A549 (cell line): ENCODE data around the gene SLC25A10. TPM values are rescaled to one million over a fixed set of nuclear protein-coding genes. Genes with fewer than 3 reads are reported as not detected.

Experiments used
- ATAC-seq, 2 experiments: fragments of 200-7000 bp in 1 of 2; fragments of >200 bp in 1 of 2; cut with Nextera tagmentation in 1 of 2; cut with Tn5 transposase in 1 of 2; 3 replicates each; pipeline versions ENCODE4 v1.8.0 to v1.9.1; 2018 to 2020; ENCODE audit warnings: mild to moderate bottlenecking in 1 of 2, moderate library complexity in 1 of 2
- CTCF ChIA-PET: fragments of 300-600 bp; sonication (Branson Sonifier 250); formaldehyde crosslinking; extraction: SDS; loops from one replicate; lab custom pipeline; 2021; ENCODE audit warnings: antibody characterized with exemption, inconsistent platforms; lab: Yijun Ruan, JAX
- POLR2A ChIA-PET: fragments of 350-600 bp; formaldehyde crosslinking; extraction: SDS; loops from one replicate; lab custom pipeline; 2021; ENCODE audit warnings: antibody characterized with exemption, inconsistent platforms; lab: Yijun Ruan, JAX
- DNase-seq, 2 experiments: peaks; one replicate each; pipeline versions ENCODE4 v3.0.0 to v3.0.0-alpha.2; 2011 to 2016; ENCODE audit warnings: low read depth in 1 of 2, low spot score in 1 of 2
- FAIRE-seq: peaks from 2 replicates; lab custom pipeline; 2011; peaks lifted over from hg19 to GRCh38; lab: Jason Lieb, UNC
- H3K27ac ChIP-seq, 2 experiments: fragments of >200 bp; sonication (Bioruptor Twin); formaldehyde crosslinking; 3 replicates each; pipeline ENCODE4 v1.5.1; 2016 to 2017
- H3K4me1 ChIP-seq: fragments of >200 bp; sonication (Bioruptor Twin); formaldehyde crosslinking; 3 replicates; pipeline ENCODE4 v1.6.1; 2016
- H3K4me2 ChIP-seq: fragments of >200 bp; sonication (Bioruptor Twin); formaldehyde crosslinking; 3 replicates; pipeline ENCODE4 v1.6.1; 2016
- H3K4me3 ChIP-seq: fragments of >200 bp; sonication (Bioruptor Twin); formaldehyde crosslinking; 3 replicates; pipeline ENCODE4 v1.5.1; 2016
- H3K9me3 ChIP-seq: fragments of >200 bp; sonication (Bioruptor Twin); formaldehyde crosslinking; 3 replicates; pipeline ENCODE4 v1.6.1; 2016
- BHLHE40 ChIP-seq: IDR thresholded peaks from 2 replicates; pipeline ENCODE4 v1.6.1; 2012; ENCODE audit warnings: low read depth, low read length, inconsistent platforms
- ESRRA ChIP-seq: fragments of 150-350 bp; IDR thresholded peaks from 2 replicates; pipeline ENCODE4 v1.6.1; 2014; ENCODE audit warnings: mild to moderate bottlenecking, low read length, borderline replicate concordance
- FOXS1 ChIP-seq: fragments of 250-450 bp; sonication (Bioruptor Pico); IDR thresholded peaks from 2 replicates; pipeline ENCODE4 v1.5.0; 2020; ENCODE audit warnings: mild to moderate bottlenecking, moderate library complexity
- GATA3 ChIP-seq: IDR thresholded peaks from 2 replicates; pipeline ENCODE4 v1.6.1; 2012; ENCODE audit warnings: borderline replicate concordance
- HDAC2 ChIP-seq: fragments of 200-600 bp; sonication (generic); IDR thresholded peaks from 2 replicates; pipeline ENCODE4 v1.6.1; 2016
- HEYL ChIP-seq: fragments of 250-450 bp; sonication (Bioruptor Pico); IDR thresholded peaks from 2 replicates; pipeline ENCODE4 v1.8.0; 2021; ENCODE audit warnings: mild to moderate bottlenecking, moderate library complexity
- HOXA7 ChIP-seq: fragments of 250-450 bp; sonication (Bioruptor Pico); IDR thresholded peaks from 2 replicates; pipeline ENCODE4 v1.5.0; 2020; ENCODE audit warnings: mild to moderate bottlenecking, moderate library complexity
- JUN ChIP-seq, 2 experiments: fragments of >200 bp; sonication (Bioruptor Twin); formaldehyde crosslinking; IDR thresholded peaks; 2 replicates in 1 of 2; 3 replicates in 1 of 2; pipeline ENCODE4 v1.6.1; 2016 to 2017
- KDM1A ChIP-seq: fragments of 200-600 bp; sonication (generic); IDR thresholded peaks from 2 replicates; pipeline ENCODE4 v1.6.1; 2016; ENCODE audit warnings: low read depth, mild to moderate bottlenecking
- MAFK ChIP-seq: fragments of 450-650 bp; IDR thresholded peaks from 2 replicates; pipeline ENCODE4 v1.6.1; 2014; ENCODE audit not compliant: partially characterized antibody
- MAZ ChIP-seq: fragments of 150-350 bp; IDR thresholded peaks from 2 replicates; pipeline ENCODE4 v1.6.1; 2014; ENCODE audit warnings: antibody characterized with exemption, low read depth, low read length, borderline replicate concordance
- POLR2A ChIP-seq: IDR thresholded peaks from 2 replicates; pipeline ENCODE4 v1.6.1; 2012; ENCODE audit warnings: mild to moderate bottlenecking, low read length
- RNF2 ChIP-seq: fragments of 200-600 bp; sonication (generic); IDR thresholded peaks from 2 replicates; pipeline ENCODE4 v1.6.1; 2016; ENCODE audit warnings: low read depth, mild to moderate bottlenecking, antibody characterized with exemption, moderate library complexity, borderline replicate concordance
- SREBF2 ChIP-seq: fragments of 450-650 bp; IDR thresholded peaks from 2 replicates; pipeline ENCODE4 v1.6.1; 2014; ENCODE audit warnings: mild to moderate bottlenecking, moderate library complexity
- TFCP2L1 ChIP-seq: fragments of 250-450 bp; sonication (Bioruptor Pico); IDR thresholded peaks from 2 replicates; pipeline ENCODE4 v1.5.0; 2021; ENCODE audit warnings: mild to moderate bottlenecking
- ZC3H11A ChIP-seq: fragments of 450-650 bp; IDR thresholded peaks from 2 replicates; pipeline ENCODE4 v1.6.1; 2014; ENCODE audit warnings: antibody characterized with exemption, mild to moderate bottlenecking
- ZFP36 ChIP-seq: fragments of 450-650 bp; IDR thresholded peaks from 2 replicates; pipeline ENCODE4 v1.6.1; 2014; ENCODE audit warnings: borderline replicate concordance; ENCODE audit not compliant: partially characterized antibody
- ZNF302 ChIP-seq: fragments of 250-450 bp; sonication (Bioruptor Pico); IDR thresholded peaks from 2 replicates; pipeline ENCODE4 v1.9.0; 2021; ENCODE audit warnings: inconsistent platforms, mild to moderate bottlenecking, moderate library complexity
- WGBS: methylation state at CpG from one replicate; pipeline ENCODE4 v1.1.6; 2017; ENCODE audit errors: missing lambda C conversion rate; 5-methylcytosine and 5-hydroxymethylcytosine counted together
- polyA plus RNA-seq, 4 experiments: library from polyadenylated mRNA; depleted of rRNA in 3 of 4; stranded (reverse); fragments of >200 nt; fragmentation: RNase III in 1 of 4; extraction: RNeasy Plus Mini Kit Qiagen cat#74134 plus additional on column Dnase treatment in 1 of 4; gene quantifications; 2 replicates in 3 of 4; 3 replicates in 1 of 4; pipeline ENCODE4 v1.2.3, GENCODE V29; 2011 to 2017
- TF ChIP-seq, protein P1 (sequence below): IDR thresholded peaks from 2 replicates; pipeline ENCODE4 v1.6.1; 2012
- TF ChIP-seq, protein P2 (sequence below): fragments of 250-450 bp; sonication (Bioruptor Pico); IDR thresholded peaks from 2 replicates; pipeline ENCODE4 v1.5.0; 2020; ENCODE audit warnings: low read depth, mild to moderate bottlenecking, moderate library complexity

The SLC25A10 gene
- polyA plus RNA-seq, 2 of the 4 experiments (the other 2 are of a cell fraction) = 20.0 to 47.0 TPM

DNA sequence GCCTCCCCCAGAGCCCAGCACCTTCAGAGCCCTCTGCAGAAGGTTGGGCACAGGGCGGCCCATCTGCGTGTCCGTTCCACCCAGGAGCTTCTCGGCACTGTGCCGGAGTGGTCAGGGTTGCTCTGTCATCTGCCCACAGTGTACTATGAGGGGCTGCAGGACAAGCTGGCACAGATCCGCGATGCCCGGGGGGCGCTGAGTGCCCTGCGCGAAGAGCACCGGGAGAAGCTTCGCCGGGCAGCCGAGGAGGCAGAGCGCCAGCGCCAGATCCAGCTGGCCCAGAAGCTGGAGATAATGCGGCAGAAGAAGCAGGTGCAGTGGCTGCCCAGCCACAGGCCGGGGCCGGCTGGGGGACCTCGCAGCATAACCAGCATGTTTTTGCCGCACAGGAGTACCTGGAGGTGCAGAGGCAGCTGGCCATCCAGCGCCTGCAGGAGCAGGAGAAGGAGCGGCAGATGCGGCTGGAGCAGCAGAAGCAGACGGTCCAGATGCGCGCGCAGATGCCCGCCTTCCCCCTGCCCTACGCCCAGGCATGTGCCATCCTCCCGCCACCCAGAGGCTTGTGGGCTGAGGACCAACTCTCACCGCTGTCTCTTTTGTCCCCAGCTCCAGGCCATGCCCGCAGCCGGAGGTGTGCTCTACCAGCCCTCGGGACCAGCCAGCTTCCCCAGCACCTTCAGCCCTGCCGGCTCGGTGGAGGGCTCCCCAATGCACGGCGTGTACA is 15.7 kb upstream of the SLC25A10 start:
- no peaks in the 10 kb centered on the region for H3K9me3 ChIP-seq
- POLR2A ChIA-PET = interaction anchor here (1.1 to 1.6 kb wide), 2 partner anchors 13 to 15 kb away, joined by 6 to 8 read pairs; partner anchors contain the start of genes ARL16, HGS and SLC25A10
- peaks cover 9% of the 10 kb centered on the region for H3K4me1 ChIP-seq
- FAIRE-seq (no peak), DNase-seq (no peak), ATAC-seq (peak in 1 of 2 experiments; percentile 2; a peak in 1 of 6 replicates)
- H3K4me3 ChIP-seq = no peak overlapping the region
- WGBS = 97% methylated on average over 40 of the region's 40 CpGs
- no peak overlapping the region for H3K27ac ChIP-seq
- no peak for TF ChIP-seq KDM1A
- TF ChIP-seq FOXS1 (CRISPR knock-in tag) = no peak
- TF ChIP-seq, protein P1, sequence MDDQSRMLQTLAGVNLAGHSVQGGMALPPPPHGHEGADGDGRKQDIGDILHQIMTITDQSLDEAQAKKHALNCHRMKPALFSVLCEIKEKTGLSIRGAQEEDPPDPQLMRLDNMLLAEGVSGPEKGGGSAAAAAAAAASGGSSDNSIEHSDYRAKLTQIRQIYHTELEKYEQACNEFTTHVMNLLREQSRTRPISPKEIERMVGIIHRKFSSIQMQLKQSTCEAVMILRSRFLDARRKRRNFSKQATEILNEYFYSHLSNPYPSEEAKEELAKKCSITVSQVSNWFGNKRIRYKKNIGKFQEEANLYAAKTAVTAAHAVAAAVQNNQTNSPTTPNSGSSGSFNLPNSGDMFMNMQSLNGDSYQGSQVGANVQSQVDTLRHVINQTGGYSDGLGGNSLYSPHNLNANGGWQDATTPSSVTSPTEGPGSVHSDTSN = peak; percentile 42; the same call in 1 of the 2 replicates
- CTCF ChIA-PET = interaction anchor here (0.7 to 5.1 kb wide), 7 partner anchors 8 to 334 kb away, joined by 3 to 54 read pairs (median 4); partner anchors contain the start of genes ARL16 and HGS
- H3K4me2 ChIP-seq = no peak overlapping the region

DNA sequence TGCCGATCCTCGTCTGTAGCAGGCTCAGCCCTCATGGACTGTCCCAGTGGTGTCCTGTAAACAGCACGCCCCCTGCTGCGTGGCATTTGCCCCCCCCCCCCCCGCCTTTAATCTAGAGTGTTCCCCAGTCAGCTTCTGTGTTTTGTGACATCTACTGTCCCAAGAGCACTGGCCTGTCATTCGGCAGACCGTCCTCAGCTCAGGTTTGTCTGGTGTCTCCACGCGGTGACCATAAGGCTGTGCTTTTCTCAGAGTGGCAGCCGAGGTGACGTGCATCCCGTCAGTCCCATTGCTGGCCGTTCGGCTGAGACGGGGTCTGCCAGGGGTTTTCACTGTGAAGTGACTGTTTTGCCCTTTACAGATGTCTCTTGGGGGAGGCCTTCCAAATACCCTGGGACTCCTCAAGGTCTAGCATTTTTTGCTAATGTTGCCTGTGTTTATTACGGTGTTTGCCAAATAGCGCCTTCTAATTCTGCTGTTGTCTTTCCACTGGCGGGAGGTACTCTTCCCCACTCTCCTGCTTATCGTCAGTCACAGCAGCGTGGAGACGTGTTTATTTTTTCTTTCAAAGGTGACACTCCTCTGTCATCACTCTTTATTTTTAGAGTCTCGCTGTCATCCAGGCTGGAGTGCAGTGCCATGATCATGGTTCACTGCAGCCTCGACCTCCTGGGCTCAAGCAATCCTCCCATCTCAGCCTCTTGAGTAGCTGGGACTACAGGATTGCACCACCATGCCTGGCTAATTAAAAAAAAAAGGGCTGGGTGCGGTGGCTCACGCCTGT is 14.6 kb upstream of the SLC25A10 start:
- TF ChIP-seq RNF2 (no peak), ESRRA (no peak), ZC3H11A (no peak), HOXA7 (CRISPR knock-in tag) (no peak), HEYL (no peak), SREBF2 (no peak), MAZ (no peak), HDAC2 (no peak), BHLHE40 (no peak), MAFK (no peak), FOXS1 (CRISPR knock-in tag) (no peak), ZNF302 (CRISPR knock-in tag) (no peak), ZFP36 (no peak), JUN (IDR thresholded peaks at IDR 0.05) (no peak), POLR2A (no peak), GATA3 (no peak), TFCP2L1 (no peak)
- TF ChIP-seq, protein P2, sequence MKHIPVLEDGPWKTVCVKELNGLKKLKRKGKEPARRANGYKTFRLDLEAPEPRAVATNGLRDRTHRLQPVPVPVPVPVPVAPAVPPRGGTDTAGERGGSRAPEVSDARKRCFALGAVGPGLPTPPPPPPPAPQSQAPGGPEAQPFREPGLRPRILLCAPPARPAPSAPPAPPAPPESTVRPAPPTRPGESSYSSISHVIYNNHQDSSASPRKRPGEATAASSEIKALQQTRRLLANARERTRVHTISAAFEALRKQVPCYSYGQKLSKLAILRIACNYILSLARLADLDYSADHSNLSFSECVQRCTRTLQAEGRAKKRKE (CRISPR knock-in tag) = no peak
- CTCF ChIA-PET = interaction anchor here (2.0 to 5.1 kb wide), 3 partner anchors 14 to 21 kb away, joined by 8 to 54 read pairs (median 10); partner anchors contain the start of genes ARL16 and HGS
- DNase-seq (no peak), ATAC-seq (no peak), FAIRE-seq (no peak)
- no peak overlapping the region for H3K4me3 ChIP-seq
- WGBS = 92% methylated on average over 24 of the region's 25 CpGs
- H3K4me2 ChIP-seq = no peak overlapping the region
- POLR2A ChIA-PET = no interaction called here
- H3K4me1 ChIP-seq = peaks cover 16% of the 10 kb centered on the region
- H3K9me3 ChIP-seq = no peaks in the 10 kb centered on the region
- H3K27ac ChIP-seq = no peak overlapping the region
